ENCODE results near the gene CCL7.

CCL7 gene

GRCh38 chr17:34246881-34247280 is 23.1 kb upstream of the CCL7 start:
- no peak for DNase-seq (ENCODE audit: low read depth in 2 of 2)

GRCh38 chr17:34248511-34249024 is 21.5 kb upstream of the CCL7 start:
- no peak for DNase-seq (ENCODE audit: low read depth in 2 of 2)

- DNase-seq (ENCODE audit: low read depth in 2 of 2) = no peak
These were observed 21.0 kb upstream of the CCL7 start for GRCh38 chr17:34249061-34249460.

DNA sequence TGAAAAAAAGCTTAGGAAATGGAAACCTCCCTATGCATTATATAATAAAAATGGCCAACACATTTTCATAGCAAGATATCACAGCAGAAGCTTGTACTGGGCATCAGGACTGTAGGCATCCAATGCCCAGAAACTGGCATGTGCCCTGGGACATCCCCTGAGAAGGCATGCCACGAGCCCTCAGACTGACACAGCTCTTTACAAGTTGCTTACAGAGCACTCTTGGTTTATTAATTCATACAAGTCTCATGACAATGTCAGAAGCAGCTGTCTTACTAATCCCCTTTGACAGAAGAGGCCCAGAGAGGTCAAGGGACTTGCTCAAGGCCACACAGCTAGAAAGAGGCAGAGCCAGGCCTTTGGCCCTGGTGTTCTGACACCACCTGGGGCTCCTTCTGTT is 20.5 kb upstream of the CCL7 start:
- DNase-seq (ENCODE audit: low read depth in 2 of 2) = no peak

DNA sequence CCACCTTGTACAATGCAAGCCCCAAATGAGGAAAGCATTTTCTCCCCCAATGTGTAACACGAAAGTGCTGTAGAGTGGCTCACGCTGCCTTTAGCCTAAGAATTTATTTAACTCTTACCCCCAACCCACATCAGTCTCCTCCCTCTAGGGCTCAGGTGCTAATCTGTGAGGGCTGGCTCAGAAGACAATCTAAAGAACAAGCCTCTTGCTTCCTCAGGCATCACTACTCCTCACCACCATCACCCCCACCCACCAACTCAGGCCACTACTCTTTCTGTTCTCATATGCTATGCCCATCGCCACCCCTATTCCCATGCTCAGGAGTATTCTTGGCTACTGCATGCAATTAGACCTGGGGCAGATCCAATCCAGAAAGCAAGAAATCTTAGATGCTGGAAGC is 18.8 kb upstream of the CCL7 start:
- DNase-seq (ENCODE audit: low read depth in 2 of 2) = no peak

DNA sequence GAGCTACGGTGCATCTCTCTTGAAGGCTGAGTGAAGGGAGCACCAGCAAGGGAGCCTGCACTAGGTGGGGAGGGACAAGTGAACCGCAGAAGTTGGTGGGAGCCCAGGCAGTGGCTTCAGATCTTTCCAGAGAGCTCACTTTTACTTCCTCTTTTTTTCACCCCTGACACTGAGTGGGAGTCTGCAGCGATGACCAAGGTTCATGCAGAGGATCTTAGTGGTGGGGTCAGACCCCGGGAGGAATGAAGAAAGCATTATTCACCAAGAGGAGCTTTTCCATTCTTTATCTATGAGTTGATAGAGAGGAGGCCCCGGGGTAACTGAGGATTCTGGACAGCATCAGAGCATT is 18.0 kb upstream of the CCL7 start:
- DNase-seq (ENCODE audit: low read depth in 2 of 2) = no peak

DNA sequence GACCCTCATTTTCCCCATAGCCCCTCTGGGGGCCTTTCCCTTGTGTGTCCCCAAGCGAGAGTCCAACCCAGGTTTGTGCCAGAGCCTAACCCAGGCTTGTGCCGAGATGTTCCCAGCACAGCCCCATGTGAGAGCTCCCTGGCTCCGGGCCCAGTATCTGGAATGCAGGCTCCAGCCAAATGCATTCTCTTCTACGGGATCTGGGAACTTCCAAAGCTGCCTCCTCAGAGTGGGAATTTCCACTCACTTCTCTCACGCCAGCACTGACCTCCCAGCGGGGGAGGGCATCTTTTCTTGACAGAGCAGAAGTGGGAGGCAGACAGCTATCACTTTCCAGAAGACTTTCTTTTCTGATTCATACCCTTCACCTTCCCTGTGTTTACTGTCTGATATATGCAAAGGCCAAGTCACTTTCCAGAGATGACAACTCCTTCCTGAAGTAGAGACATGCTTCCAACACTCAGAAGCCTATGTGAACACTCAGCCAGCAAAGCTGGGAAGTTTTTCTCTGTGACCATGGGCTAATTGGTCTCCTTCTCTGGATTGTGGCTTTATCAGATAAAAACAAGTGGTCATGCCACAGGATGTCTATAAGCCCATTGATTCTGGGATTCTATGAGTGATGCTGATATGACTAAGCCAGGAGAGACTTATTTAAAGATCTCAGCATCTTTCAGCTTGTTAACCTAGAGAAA is 17.4 kb upstream of the CCL7 start:
- DNase-seq (ENCODE audit: low read depth in 2 of 2) = no peak

DNA sequence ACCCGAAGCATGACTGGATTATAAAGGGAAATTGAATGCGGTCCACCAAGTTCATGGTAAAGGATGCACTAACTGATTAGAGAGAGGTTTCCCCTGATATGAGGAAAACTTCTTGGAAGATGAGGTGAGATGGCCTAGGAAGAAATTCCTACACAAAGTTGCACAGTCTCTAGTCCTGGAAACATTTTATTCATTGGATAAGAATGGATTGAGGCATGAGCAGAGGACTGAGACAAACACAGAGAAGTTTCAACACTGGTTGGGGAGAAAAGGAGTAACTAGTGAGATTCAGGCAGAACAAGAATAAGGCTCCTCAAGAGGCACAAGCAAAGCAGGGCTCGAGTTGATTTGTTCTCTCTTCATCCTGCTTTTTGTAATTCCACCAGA is 16.9 kb upstream of the CCL7 start:
- no peak for DNase-seq (ENCODE audit: low read depth in 2 of 2)

DNA sequence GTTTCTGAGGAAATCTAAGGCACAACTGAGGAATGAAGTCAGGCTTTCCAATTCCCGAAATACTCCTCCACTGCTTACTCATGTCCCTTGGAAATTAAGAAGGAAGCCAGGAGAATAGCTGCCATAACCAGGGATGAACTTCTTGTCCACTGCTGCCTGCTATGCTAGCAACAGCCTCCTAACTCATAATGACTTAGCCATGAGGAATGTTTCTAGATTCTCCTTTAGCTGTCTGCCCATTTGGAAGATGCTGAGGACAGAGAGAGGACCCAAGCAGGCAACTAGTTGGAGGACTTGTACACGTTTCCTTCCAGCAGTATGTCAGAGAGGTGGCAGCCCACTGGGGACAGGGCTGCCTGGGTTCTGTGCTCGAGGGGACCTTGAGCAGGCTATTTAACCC is 15.9 kb upstream of the CCL7 start:
- no peak for DNase-seq (ENCODE audit: low read depth in 2 of 2)

DNA sequence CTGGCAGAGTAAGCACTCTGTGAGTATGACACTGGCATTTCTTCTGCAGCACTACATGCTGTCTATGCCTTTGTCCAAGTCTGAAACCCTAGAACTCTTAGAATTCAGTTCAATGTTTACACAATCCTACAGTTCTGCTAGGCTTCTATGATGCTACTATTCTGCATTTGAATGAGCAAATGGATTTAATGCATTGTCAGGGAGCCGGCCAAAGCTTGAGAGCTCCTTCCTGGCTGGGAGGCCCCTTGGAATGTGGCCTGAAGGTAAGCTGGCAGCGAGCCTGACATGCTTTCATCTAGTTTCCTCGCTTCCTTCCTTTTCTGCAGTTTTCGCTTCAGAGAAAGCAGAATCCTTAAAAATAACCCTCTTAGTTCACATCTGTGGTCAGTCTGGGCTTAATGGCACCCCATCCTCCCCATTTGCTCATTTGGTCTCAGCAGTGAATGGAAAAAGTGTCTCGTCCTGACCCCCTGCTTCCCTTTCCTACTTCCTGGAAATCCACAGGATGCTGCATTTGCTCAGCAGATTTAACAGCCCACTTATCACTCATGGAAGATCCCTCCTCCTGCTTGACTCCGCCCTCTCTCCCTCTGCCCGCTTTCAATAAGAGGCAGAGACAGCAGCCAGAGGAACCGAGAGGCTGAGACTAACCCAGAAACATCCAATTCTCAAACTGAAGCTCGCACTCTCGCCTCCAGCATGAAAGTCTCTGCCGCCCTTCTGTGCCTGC is 15.2 kb upstream of the CCL7 start, which contains the start of gene CCL2:
CCL2 (plus strand) TSS at position 635 of the 730 bp plus-strand sequence; CDS start at position 700, 65 bp downstream.
- DNase-seq (ENCODE audit: low read depth in 2 of 2) = no peak

- DNase-seq (ENCODE audit: low read depth in 2 of 2) = no peak
These were observed 14.7 kb upstream of the CCL7 start for GRCh38 chr17:34255381-34255732.

DNA sequence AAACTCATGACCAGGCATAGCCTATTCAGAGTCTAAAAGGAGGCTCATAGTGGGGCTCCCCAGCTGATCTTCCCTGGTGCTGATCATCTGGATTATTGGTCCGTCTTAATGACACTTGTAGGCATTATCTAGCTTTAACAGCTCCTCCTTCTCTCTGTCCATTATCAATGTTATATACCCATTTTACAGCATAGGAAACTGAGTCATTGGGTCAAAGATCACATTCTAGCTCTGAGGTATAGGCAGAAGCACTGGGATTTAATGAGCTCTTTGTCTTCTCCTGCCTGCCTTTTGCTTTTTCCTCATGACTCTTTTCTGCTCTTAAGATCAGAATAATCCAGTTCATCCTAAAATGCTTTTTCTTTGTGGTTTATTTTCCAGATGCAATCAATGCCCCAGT is 14.2 kb upstream of the CCL7 start:
- no peak for DNase-seq (ENCODE audit: low read depth in 2 of 2)

DNA sequence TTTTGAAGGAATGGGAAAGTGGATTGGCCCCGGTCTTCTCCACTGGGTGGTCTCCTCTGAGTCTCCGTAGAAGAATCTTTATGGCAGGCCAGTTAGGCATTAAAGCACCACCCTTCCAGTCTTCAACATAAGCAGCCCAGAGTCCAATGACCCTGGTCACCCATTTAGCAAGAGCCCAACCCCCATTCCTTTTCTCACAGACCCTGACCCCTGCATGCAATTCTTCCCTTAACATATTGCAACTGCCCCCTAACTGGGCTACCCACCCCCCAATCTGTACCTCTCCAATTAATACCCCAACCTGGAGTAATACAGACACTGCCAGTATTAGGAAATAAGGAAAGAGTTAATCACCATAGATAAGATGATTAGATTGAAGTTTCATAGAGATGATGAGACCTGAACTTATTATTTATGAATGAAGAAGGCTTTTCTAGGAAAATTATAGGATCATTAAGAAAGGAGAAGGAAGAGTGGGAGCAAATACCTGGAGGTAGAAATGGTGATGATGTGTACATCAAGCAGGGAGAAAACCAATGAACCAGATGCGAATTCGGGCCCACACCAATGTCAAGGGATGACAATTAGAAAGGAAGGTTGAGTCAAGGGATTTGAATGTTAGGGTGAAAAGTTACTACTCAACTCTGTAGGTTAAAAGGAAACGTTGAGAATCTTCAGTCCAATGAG is 12.6 kb upstream of the CCL7 start:
- no peak for DNase-seq (ENCODE audit: low read depth in 2 of 2)

- no peak for DNase-seq (ENCODE audit: low read depth in 2 of 2)
These were observed 12.1 kb upstream of the CCL7 start for GRCh38 chr17:34257986-34258326.

- DNase-seq (ENCODE audit: low read depth in 2 of 2) = no peak
These were observed 10.9 kb upstream of the CCL7 start for GRCh38 chr17:34259146-34259545.

- no peak for DNase-seq (ENCODE audit: low read depth in 2 of 2)
These were observed 9.2 kb upstream of the CCL7 start for GRCh38 chr17:34260861-34261260.

DNA sequence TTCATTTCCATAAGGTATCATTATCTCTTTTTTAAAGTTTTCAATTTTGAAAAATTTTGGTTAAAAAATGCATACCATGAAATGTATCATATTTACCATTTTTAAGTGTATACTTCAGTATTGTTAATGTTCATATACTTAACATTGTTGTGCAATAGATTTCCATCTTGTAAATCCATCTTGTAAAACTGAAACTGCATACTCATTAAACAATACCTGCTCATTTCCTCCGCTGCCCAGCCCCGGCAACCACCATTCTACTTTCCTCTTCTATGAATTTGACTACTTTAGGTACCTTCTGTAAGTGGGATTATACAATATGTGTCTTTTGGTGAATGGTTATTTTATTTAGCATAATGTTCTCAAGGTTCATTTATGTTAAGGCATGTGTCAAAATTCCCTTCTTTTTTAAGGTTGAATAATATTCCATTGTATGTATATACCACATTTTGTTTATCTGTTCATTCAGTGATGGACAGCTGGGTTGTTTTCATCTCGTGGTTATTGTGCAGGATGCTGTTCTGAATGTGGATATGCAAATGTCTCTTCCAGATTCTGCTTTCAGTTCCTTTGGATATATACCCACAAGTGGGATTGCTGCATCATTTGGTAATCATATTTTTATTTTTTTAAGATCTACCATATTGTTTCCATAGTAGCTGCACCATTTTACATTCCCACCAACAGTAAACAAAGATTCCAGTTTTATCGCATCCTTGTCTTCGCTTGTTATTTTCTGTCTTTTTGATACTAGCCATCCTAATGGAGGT is 8.3 kb upstream of the CCL7 start:
- DNase-seq (ENCODE audit: low read depth in 2 of 2) = no peak

GRCh38 chr17:34265711-34266110 is 4.3 kb upstream of the CCL7 start:
- no peak for DNase-seq (ENCODE audit: low read depth in 2 of 2)

DNA sequence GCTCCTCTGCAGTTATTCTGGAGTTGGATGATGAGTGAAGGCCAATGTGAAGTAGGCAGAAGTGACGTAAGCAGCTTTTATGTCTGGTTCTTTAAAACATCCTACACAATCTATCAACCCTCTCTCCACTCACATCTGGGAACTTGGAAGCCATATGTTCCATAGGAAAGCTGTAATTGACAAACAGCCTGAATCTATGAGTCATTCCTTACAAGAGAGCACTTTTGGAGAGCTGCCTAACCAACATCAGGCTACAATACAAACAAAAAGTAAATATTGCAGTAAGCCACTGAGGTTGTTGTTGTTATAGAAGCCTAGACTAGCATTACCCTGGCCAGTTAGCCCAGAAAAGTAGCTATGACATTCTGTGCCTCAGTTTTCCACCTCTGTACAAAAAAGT is 5.9 kb downstream of the CCL7 start:
- no peak for DNase-seq (ENCODE audit: low read depth in 2 of 2)

DNA sequence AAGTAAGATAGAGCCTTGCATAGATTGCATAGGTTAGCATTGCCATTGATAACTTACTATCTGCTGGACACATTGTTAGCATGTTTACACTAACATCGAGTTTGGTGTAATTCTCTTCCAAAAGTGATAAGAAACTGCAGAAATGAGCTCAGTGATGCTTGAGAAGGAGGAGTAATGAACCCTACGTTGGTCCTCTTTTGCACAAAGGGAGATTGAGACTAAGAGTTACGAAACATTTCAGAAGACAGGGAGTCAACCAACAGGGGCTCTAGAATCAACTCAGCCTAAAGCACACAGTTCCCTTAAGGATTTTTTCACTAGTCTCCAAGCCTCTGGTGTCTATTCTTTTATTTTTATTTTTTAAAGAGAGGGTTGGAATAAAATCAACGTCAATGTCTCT is 6.8 kb downstream of the CCL7 start:
- DNase-seq (ENCODE audit: low read depth in 2 of 2) = no peak

DNA sequence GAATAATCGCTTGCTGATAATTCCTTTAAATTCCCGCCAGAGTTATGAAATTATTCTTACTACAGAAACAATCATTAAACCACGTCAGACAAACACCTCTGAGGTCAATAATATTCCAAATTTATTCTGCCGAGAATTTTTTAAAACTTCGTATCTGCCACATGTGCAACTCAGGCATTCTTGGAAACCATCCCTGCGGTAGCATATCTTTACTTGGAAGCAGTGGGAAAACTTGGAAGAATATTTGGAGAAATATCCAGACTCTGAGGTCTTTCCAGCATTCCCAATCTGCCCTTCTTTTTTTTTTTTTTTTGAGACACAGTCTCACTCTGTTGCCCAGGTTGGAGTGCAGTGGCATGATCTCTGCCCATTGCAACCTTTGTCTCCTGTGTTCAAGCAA is 13.6 kb downstream of the CCL7 start:
- DNase-seq (ENCODE audit: low read depth in 2 of 2) = no peak

DNA sequence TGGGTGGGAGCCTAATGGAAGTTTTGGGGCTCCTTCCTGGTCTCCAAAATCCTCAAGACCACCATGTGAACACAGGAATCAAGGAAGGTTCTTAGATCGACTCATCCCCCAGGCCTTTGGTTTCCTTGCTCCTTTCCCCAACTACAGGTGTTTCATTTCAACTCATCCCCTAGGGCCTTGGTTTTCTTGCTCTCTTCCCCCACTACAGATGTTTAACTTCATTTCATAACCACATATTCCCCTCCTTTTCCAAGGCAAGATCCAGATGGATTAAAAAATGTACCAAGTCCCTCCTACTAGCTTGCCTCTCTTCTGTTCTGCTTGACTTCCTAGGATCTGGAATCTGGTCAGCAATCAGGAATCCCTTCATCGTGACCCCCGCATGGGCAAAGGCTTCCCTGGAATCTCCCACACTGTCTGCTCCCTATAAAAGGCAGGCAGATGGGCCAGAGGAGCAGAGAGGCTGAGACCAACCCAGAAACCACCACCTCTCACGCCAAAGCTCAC is 15.3 kb downstream of the CCL7 start, which contains the start of gene CCL11:
CCL11 (plus strand) TSS at position 457 of the 507 bp plus-strand sequence. CDS start 67 bp downstream, outside the sequence.
- no peak for DNase-seq (ENCODE audit: low read depth in 2 of 2)

Measured in stimulated activated CD4-positive, alpha-beta T cell treated with anti-CD3 and anti-CD28 coated beads, Interleukin-4, amount 100 ng/mL, for 48 hours (primary cell).